ENCODE results near the gene CD99.
"Not testable (repeated sequence)": the region's sequence is repeated elsewhere in the genome, so short reads cannot be mapped to it uniquely, and the experiment has no call there.

Gene CD99

DNA sequence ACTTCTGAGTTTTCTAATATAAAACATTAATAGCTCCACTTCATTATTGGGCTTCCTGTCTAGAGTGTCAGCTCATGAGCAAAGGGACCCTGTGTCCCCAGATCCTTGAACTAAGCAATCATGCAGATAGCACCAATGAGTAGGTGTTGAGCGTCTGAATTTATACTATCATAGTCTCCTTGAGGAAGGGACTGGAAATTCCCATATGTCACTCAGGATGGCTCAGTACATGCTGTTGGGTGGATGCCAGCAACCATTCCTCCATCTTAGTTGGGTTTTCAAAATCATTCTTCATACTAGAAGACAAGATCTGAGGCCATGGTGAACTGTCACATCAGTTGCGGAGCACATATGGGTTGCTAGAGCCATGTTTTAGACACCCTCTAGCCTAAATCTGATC is 27.7 kb downstream of the CD99 start:
- in situ Hi-C loops (cut with HindIII; ENCODE audit: low sequenced_read_pairs) = no loop called here

DNA sequence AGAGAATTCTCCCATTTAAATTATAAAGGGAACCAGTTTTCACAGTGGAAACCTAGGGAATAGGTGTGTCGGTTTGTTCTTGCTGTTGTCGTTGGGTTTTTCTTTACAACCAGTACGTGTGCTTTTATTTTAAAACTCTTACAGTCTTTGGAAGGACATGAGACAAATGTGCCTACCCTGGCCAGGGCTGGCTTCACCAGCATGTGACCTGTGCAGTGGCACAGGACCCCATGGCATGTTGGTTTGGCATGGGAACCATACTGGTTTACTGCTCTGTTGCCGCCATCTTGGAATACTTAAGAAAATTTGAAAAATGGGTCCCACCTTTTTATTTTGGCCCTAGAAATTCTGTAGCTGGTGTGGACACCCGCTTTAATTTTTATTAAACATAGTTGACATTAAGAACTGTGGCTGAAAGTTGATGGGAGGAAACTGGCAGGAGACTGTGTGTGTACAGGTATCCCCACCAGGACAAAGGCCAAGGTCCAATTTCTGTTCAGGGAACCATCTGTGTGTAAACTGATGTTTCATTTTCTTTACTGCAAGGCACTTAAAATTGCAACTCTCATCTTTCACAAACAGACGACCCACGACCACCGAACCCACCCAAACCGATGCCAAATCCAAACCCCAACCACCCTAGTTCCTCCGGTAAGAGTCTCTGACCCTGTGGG is 28.8 kb downstream of the CD99 start:
- in situ Hi-C loops (cut with HindIII; ENCODE audit: low sequenced_read_pairs) = no loop called here

DNA sequence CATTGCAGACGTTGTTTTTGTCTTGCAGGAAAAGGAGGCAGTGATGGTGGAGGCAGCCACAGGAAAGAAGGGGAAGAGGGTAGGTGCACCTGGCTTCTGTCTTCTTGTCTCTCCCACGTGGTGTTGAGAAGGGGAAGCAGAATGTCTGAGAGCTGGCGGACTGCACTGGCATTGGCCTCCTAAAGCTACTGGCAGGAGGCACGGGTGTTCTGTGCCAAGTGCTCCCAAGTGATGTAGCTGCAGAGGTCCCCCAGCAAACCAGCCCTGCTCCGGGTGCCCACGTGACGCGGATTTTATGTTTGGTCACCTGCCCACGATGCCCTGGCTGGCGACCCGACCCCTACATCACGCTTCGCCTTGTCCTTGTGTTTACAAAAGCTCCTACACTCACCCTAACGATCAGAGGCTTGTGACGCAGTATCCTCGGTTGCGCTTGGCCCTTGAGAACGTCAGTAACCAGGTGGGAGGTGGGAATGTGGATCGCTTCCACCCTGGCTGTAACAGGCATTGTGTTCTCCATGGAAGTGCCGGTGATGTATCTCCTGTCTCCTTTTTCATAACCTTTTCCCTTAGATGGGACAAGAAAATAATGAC is 32.3 kb downstream of the CD99 start:
- in situ Hi-C loops (cut with HindIII; ENCODE audit: low sequenced_read_pairs) = no loop called here

DNA sequence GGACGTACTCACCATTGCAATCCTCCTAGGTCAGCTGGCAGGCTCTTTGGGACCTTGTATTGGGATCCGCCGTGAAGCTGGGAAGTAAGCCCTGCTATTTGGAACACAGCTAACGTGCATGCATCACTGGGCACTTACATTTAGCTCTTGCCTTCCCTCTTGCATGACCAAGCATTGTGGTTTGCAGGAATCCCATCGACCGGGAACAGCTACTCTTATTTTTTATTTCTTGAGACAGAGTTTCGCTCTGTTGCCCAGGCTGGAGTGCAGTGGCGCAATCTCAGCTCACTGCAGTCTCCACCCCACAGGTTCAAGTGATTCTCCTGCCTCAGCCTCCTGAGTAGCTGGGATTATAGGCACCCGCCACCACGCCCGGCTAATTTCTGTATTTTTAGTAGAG is 36.2 kb downstream of the CD99 start:
- in situ Hi-C loops (cut with HindIII; ENCODE audit: low sequenced_read_pairs) = not testable (repeated sequence)

DNA sequence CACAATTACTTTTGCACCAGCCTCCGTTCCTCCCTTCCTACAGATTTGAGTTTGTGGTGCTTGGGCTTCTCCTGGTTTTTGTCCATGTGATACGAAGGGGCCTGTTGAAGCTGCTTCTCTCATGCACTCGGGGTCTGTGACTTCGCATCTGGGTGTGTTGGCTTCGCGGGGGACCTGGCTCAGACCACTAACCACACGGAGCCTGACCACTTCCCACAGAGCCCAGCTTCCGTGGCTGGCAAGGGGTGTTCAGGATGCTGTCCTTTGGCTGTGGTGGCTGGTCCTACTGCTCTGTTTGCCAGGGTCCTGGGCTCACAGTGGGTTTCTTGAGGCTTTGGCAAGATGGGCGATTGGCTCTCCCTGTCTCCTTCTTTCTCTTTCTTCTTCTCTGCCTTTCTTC is 41.0 kb downstream of the CD99 start:
- in situ Hi-C loops (cut with HindIII; ENCODE audit: low sequenced_read_pairs) = no loop called here

DNA sequence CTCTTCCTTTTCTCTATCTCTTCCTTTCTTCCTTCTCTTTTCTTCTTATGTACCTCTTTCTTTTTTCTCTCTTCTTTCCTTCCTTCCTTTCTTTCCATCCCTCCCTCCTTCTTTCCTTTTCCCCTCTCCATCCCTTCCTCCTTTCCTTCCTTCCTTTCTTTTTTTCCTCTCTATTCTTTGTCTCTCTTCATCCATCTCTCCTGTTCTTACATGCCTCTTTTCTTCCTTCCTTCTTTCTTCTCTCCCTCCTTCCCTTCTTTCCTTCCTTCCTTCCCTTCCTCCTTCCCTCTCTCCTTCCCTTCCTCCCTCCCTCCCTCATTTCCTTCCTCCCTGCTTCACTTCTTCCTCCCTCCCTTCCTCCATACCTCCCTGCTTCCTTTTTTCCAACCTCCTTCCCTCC is 41.6 kb downstream of the CD99 start:
- in situ Hi-C loops (cut with HindIII; ENCODE audit: low sequenced_read_pairs) = no loop called here

DNA sequence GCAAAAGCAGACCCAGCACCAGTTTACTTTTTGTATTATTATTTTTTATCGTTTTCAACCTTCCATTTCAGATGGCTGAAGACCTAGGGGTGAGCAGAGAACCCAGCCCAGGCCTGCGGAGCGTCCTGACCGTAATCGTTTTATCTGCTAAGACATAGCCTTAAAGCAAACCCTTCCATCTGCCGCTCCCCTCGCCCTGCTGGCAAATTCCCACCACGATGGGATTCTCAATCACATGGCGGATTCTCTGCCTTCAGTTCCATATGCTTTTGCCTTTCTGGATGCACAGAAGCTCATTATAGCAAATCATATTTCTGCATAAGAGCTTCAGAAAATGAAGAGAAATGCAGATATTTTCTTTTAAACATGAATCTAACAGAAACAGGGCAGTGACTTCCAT is 42.2 kb downstream of the CD99 start:
- in situ Hi-C loops (cut with HindIII; ENCODE audit: low sequenced_read_pairs) = no loop called here

DNA sequence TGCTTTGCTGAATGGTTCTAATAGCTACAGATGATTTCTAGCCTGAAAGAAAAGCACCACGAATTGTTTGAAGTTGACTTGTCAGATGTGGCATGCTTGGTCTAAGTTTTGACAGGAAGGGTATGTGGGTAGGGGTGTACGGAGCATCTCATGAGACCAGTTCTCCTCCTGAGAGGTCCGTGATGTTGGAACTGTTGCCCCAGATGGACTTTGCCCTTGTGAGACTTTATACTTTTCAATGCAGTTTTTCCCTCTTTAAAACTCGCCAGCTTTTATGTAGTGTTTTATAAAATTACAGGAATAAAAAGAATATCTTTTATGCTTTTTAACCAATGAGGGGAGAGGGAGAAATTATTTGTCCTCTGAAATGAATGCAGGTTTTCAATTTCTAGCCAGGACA is 44.2 kb downstream of the CD99 start:
- in situ Hi-C loops (cut with HindIII; ENCODE audit: low sequenced_read_pairs) = no loop called here

DNA sequence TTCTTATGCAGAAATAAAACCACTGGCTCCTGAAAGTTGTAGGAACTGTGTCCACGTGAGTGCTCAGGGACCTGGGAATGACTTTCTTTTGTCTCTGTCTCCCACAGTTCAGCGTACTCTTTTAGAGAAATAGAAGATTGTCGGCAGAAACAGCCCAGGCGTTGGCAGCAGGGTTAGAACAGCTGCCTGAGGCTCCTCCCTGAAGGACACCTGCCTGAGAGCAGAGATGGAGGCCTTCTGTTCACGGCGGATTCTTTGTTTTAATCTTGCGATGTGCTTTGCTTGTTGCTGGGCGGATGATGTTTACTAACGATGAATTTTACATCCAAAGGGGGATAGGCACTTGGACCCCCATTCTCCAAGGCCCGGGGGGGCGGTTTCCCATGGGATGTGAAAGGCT is 49.6 kb downstream of the CD99 start:
- in situ Hi-C loops (cut with HindIII; ENCODE audit: low sequenced_read_pairs) = no loop called here

DNA sequence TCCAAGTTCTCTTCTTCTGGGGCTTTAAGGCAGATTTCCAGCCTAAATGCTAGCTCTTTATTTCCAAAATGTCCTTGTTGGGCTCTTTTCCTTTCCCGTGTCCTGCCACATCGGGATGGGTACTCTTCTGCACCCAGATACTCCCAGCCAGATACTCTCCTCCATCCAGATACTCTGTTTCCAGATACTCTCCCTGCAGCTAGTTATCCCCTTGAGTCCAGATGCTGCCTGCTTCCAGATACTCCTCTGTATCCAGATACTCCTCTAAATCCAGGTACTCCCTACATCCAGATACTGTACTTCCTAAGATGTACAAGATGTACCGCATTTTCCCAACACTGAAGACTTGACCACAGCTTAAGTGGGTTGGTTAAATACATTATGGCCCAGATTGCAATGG is 50.3 kb downstream of the CD99 start:
- in situ Hi-C loops (cut with HindIII; ENCODE audit: low sequenced_read_pairs) = no loop called here

DNA sequence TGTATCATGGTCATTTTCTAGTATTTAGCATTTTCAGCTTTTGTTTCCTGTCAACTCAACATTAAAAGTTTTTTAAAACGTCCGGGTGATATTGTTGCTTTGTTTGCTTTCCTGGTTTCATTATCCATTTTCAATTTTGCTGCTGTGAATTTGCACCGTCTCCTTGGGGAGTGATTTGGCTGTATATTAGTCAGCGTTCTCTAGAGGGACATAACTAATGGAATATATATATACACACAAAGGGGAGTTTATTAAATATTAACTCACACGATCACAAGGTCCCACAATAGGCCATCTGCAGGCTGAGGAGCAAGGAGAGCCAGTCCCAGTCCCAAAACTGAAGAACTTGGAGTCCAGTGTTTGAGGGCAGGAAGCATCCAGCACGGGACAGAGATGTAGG is 55.2 kb downstream of the CD99 start:
- in situ Hi-C loops (cut with HindIII; ENCODE audit: low sequenced_read_pairs) = not testable (repeated sequence)

DNA sequence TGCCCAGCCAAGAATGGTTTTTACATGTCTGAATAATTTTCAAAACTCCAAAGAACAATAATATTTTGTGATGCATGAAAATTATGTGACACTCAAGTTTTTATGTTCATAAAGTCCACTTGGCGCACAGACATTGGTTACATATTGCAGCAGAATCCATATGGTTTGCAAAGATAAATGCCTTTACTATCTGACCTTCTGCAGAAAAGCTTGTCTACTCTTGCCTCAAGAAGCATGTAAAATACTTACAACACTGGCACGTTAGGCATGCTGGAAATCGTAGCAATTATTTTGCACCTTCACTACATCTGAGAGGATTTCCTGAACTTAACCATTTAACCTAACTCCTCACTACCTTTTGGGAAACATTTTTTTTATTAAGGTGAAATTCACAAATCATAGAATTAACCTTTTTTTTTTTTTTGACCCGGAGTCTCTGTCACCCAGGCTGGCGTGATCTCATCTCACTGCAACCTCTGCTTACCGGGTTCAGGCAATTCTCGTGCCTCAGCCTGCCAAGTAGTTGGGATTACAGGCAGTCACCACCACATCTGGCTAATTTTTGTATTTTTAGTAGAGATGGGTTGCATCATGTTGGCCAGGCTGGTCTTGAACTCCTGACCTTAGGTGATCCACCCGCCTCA is 57.2 kb downstream of the CD99 start:
- in situ Hi-C loops (cut with HindIII; ENCODE audit: low sequenced_read_pairs) = no loop called here

DNA sequence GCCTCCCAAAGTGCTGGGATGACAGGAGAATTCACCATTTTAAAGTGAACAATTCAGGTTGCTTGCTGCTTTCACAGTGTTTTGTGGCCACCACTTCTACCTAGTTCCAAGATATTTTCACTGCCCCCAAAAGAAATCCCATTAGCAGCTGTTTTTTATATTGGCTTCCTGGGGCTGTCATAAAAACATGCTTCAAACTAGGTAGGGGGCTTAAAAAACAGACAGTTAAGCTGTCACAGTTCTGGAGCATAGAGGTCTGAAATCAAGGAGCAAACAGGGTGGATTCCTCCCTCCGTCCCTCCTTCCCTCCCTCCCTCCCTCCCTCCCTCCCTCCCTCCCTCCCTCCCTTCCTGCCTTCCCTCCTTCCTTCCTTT is 57.7 kb downstream of the CD99 start:
- in situ Hi-C loops (cut with HindIII; ENCODE audit: low sequenced_read_pairs) = no loop called here

DNA sequence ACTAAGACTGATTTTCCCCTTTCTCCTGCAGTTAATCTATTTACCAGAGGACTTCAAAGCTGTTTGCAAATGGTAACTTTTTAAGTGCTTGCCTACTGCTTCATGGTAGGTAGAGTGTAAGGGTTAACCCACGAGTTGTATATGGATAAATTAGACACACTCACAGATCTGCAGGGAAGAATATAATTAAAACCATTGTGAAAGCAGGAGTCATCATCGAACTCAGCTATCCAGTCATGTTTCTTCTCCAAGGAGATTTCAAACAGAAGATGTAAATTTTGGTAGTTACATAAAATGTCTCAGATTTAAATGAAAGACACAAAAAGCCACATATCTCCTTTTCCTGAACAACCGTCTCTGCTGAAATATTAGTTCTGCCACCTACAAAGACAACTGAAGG is 60.2 kb downstream of the CD99 start:
- in situ Hi-C loops (cut with HindIII; ENCODE audit: low sequenced_read_pairs) = no loop called here

DNA sequence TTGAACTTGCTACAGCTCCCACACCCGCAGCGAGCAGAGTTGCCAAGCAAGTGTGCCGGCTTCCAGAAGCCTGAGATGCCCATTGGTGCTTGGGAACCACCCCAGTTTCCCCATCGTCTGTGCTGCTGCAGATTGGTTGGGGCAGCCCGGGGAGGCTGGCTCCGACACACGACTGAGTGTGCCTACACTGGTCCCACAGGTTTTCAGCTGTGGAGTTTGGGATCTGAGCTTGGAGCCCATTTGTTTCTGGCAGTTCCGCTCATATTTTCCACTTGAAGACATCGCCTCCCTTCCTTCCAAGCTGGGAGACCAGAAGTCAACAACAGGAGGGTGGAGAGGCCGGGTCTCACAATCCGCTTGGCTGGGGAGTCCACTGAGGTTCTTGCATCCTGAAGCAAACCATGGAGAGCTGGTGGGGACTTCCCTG is 60.8 kb downstream of the CD99 start, which contains the start of gene XG:
XG (plus strand) TSS at position 167 of the 427 bp plus-strand sequence; CDS start at position 402, 235 bp downstream.
- in situ Hi-C loops (cut with HindIII; ENCODE audit: low sequenced_read_pairs) = not testable (repeated sequence)

DNA sequence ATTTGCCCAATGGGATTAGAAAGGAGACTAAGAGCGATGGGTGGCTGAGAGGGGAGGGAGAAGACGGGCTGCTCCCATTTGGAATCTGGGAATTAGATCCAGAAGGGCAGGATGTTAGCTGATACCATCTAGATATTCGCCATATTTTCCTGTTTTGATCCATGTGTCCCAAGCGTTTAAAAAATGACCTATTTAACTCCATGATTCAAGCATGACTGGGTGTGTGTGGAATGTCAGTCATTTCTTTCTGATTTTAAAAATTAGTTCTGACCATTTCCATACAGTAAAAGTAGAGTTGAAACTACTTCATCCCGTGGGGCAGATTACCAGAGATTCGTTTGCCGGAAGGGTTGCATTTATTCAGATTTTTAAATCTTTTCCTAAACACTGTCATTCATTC is 61.3 kb downstream of the CD99 start:
- in situ Hi-C loops (cut with HindIII; ENCODE audit: low sequenced_read_pairs) = not testable (repeated sequence)

DNA sequence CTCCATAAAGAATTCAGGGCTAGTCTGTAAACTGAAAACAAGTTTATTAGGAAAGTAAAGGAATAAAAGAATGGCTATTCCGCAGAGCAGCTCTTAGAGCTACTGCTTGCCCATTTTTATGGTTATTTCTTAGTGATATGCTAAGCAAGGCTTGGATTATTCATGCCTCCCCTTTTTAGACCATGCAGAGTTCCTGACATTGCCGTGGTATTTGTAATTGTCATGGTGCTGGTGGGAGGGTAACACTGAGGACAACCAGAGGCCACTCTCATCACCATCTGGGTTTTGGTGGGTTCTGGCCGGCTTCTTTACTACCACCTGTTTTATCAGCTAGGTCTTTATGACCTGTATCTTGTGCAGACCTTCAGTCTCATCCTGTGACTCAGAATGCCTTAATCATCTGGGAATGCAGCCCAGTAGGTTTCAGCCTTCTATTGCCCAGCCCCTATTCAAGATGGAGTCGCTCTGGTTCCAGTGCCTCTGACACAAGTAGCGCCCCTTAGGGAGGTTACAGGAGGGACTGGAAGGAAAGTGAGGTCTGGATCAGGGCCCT is 64.1 kb downstream of the CD99 start:
- in situ Hi-C loops (cut with HindIII; ENCODE audit: low sequenced_read_pairs) = not testable (repeated sequence)

DNA sequence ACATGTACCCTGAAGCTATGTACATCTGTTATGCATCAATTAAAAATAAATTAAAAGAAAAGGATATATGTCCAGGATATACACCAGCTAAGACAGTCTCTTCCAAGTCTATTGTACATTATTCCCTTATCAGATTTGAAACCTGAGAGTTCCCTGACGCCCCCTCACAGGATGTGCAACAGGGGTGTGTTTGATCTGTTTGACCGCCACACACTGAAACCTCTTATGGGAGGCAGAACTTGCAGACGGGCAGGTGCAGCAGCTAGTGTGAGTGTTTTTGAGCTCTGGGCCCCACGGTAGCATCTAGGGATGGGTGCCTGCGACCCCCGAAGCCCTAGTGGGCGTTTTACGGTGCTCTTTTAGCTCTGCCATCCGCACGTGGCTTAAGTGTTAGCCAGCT is 65.5 kb downstream of the CD99 start:
- in situ Hi-C loops (cut with HindIII; ENCODE audit: low sequenced_read_pairs) = no loop called here

DNA sequence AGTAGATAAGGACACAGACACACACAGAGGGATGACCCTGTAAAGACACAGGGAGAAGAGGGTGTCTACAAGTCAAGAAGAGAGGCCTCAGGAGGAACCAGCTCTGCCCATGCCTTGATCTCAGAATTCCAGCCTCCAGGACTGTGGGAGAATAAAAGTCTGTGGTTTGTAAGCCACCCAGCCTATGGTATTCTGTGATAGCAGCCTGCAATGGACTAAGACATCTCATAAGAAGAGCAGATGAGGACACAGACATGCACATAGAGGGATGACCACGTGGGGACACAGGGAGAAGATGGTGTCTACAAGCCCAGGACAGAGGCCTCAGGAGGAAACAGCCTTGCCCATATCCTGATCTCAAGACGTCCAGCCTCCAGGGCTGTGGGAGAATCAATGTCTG is 70.2 kb downstream of the CD99 start:
- in situ Hi-C loops (cut with HindIII; ENCODE audit: low sequenced_read_pairs) = no loop called here

DNA sequence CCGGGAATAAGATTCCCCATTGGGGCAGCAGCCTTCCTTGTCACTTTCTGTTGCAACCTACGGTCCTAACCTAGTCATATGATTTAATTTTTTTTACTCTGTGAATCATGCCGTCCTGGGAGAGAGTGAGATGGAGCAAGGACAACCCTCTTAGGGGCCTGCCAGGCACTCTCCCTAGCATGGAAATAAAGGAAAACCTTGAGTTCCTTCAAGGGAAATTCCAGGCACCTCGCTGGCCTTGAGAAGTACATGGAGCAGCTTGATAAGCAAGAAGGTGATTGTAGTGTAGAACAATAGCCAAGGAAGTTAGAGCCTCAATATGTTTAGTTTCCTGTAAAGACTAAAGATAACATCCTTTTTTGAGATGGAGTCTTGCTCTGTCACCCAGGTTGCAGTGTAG is 71.6 kb downstream of the CD99 start:
- in situ Hi-C loops (cut with HindIII; ENCODE audit: low sequenced_read_pairs) = not testable (repeated sequence)

DNA sequence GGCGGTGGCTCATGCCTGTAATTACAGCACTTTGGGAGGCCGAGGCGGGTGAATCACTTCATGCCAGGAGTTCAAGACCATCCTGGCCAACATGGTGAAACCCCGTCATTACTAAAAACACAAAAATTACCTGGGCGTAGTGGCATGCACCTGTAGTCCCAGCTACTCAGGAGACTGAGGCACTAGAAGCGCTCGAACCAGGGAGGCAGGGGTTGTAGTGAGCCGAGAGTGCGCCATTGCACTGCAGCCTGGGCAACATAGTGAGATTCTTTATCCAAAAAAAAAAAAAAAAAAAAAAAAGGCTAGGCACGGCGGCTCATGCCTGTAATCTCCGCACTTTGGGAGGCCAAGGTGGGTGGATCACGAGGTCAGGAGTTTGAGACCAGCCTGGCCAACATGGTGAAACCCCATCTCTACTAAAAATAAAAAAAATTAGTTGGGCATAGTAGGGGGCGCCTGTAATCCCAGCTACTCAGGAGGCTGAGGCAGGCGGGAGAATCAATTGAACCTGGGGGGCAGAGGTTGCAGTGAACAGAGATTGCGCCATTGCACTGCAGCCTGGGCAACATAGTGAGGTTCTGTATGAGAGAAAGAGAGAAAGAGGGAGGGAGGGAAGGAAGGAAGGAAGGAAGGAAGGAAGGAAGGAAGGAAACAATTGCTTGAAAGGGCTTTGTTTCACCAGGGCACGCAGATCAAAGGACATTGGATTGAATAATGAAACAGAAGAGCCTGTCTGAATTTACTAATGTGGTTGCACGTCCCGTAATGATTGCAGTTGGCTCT is 73.9 kb downstream of the CD99 start:
- in situ Hi-C loops (cut with HindIII; ENCODE audit: low sequenced_read_pairs) = not testable (repeated sequence)

DNA sequence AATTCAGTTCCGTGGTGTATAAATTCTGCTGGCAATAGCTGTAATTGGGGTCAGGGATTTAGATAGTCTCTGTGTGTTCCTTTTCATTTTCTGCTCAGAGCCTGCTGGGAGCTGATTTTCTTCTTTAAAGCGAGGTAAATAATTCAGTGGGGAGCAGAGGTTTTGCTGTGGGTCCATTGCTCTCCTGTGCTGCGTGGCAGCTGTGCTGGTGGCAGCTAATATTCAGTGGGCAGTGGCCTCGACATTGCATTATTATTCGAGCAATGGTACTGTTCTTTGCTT is 74.4 kb downstream of the CD99 start:
- in situ Hi-C loops (cut with HindIII; ENCODE audit: low sequenced_read_pairs) = no loop called here

All from endothelial cell of hepatic sinusoid (primary cell).